Gastrocnemius medialis (tissue), 4 donors: ENCODE measurements around the gene SHANK2.

Source experiments
- CTCF ChIP-seq, 5 experiments: fragments of 450-650 bp in 3 of 5; fragments of 200-600 bp in 2 of 5; sonication (generic) in 2 of 5; IDR thresholded peaks in 4 of 5; conservative IDR thresholded peaks in 1 of 5; 1 replicate in 4 of 5; 2 replicates in 1 of 5; pipeline ENCODE4 v1.5.1; 2016 to 2019; ENCODE audit warnings: antibody characterized with exemption in 5 of 5, mild to moderate bottlenecking in 3 of 5, moderate library complexity in 3 of 5
- POLR2A ChIP-seq, 2 donors: fragments of 450-650 bp; IDR thresholded peaks; one replicate each; pipeline ENCODE4 v1.6.1; 2017; ENCODE audit warnings: antibody characterized with exemption in 2 of 2, mild to moderate bottlenecking in 2 of 2, moderate library complexity in 2 of 2

GRCh38 chr11:71301046-71301857, 48.9 kb upstream of the SHANK2 start:
- TF ChIP-seq CTCF (IDR thresholded peaks at IDR 0.05 in 4 of 5, conservative IDR thresholded peaks at IDR 0.05 in 1 of 5) (no peak), POLR2A (IDR thresholded peaks at IDR 0.05) (no peak)
